ENCODE data around the gene DAPK3.

DAPK3 gene

GRCh38 chr19:3964256-3965194 is 6.4 kb downstream of the DAPK3 start:
- TF ChIP-seq CTCF (IDR thresholded peaks at IDR 0.05): no peak
- intact Hi-C loops (cut with DNase I; ENCODE audit: low total_unique reads): loop anchor here (10.0 kb wide), 2 partner anchors 200 to 430 kb away; partner anchors contain the start of genes APBA3, MRPL54 and TEKTIP1
- Histone ChIP-seq H3K4me1 (peaks cover 8 to 50% (median 46%) of the 10 kb centered on the region in 4 donors), H3K4me3 (no peak overlapping the region), H3K27me3 (no peaks in the 10 kb centered on the region), H3K36me3 (peaks cover 81 to 84% (median 83%) of the 10 kb centered on the region in 3 donors), H3K9me3 (no peaks in the 10 kb centered on the region), H3K27ac (peak overlapping the region in 1 of 2 donors; percentile 78)
- no peak for DNase-seq

GRCh38 chr19:3963458-3964255 is 7.2 kb downstream of the DAPK3 start:
- intact Hi-C loops (cut with DNase I; ENCODE audit: low total_unique reads): loop anchor here (10.0 kb wide), 2 partner anchors 199 to 429 kb away; partner anchors contain the start of genes APBA3, MRPL54 and TEKTIP1
- Histone ChIP-seq H3K27ac (no peak overlapping the region), H3K4me3 (no peak overlapping the region), H3K36me3 (peaks cover 90 to 93% (median 92%) of the 10 kb centered on the region in 3 donors), H3K27me3 (no peaks in the 10 kb centered on the region), H3K9me3 (no peaks in the 10 kb centered on the region), H3K4me1 (peaks cover 8 to 45% (median 40%) of the 10 kb centered on the region in 4 donors)
- TF ChIP-seq CTCF (IDR thresholded peaks at IDR 0.05): no peak
- no peak for DNase-seq

- H3K27me3 ChIP-seq: no peaks in the 10 kb centered on the region
- H3K4me3 ChIP-seq: no peak overlapping the region
- peaks cover 89 to 98% (median 96%) of the 10 kb centered on the region in 3 donors for H3K36me3 ChIP-seq
- intact Hi-C loops (cut with DNase I; ENCODE audit: low total_unique reads): loop anchor here (10.0 kb wide), 2 partner anchors 196 to 426 kb away; partner anchors contain the start of genes APBA3, MRPL54 and TEKTIP1
- DNase-seq: no peak
- no peak overlapping the region for H3K27ac ChIP-seq
- no peak for TF ChIP-seq CTCF (IDR thresholded peaks at IDR 0.05)
- peaks cover 0 to 36% (median 20%) of the 10 kb centered on the region in 4 donors for H3K4me1 ChIP-seq
- H3K9me3 ChIP-seq: no peaks in the 10 kb centered on the region
Measured at GRCh38 chr19:3961007-3961406, 9.9 kb downstream of the DAPK3 start.

- Histone ChIP-seq H3K36me3 (peaks cover 85 to 93% (median 86%) of the 10 kb centered on the region in 3 donors), H3K4me3 (no peak overlapping the region), H3K27me3 (no peaks in the 10 kb centered on the region), H3K27ac (no peak overlapping the region), H3K9me3 (no peaks in the 10 kb centered on the region), H3K4me1 (peaks cover 0 to 36% (median 10%) of the 10 kb centered on the region in 4 donors)
- no peak for DNase-seq
- intact Hi-C loops (cut with DNase I; ENCODE audit: low total_unique reads): loop anchor here (10.0 kb wide), 2 partner anchors 195 to 425 kb away; partner anchors contain the start of genes APBA3, MRPL54 and TEKTIP1
- TF ChIP-seq CTCF (IDR thresholded peaks at IDR 0.05): no peak
Measured at GRCh38 chr19:3959766-3960131, 11.2 kb downstream of the DAPK3 start.
